IPS-18c (cell line): ENCODE measurements around the gene EPHA6.

Source experiments
- H3K4me3 ChIP-seq: 2 replicates; pipeline ENCODE4 v1.7.0; 2013; ENCODE audit warnings: low read depth, mild to moderate bottlenecking, low read length, moderate library complexity; ENCODE audit not compliant: insufficient read depth
- H3K9me3 ChIP-seq: one replicate; pipeline ENCODE4 v1.6.1; 2013; ENCODE audit warnings: mild to moderate bottlenecking, low read length, moderate library complexity; ENCODE audit not compliant: control insufficient read depth, insufficient read depth

The EPHA6 gene

GRCh38 chr3:96813820-96814650 is at the start of gene EPHA6:
Gene EPHA6, plus strand, starts transcription at chr3:96814594.
- H3K4me3 ChIP-seq: peak within 1 kb of the TSS; percentile 71

GRCh38 chr3:96776818-96777217 is 37.6 kb upstream of the EPHA6 start:
- no peaks in the 10 kb centered on the region for H3K9me3 ChIP-seq
- no peak overlapping the region for H3K4me3 ChIP-seq

More at GRCh38 chr3:96813820-96814650, at the start of gene EPHA6:
- H3K9me3 ChIP-seq: peaks cover 6% of the 10 kb centered on the region

GRCh38 chr3:96779810-96780209 is 34.6 kb upstream of the EPHA6 start:
- Histone ChIP-seq H3K9me3 (no peaks in the 10 kb centered on the region), H3K4me3 (no peak overlapping the region)

GRCh38 chr3:96796101-96796500 is 18.3 kb upstream of the EPHA6 start:
- H3K4me3 ChIP-seq: no peak overlapping the region

GRCh38 chr3:96803870-96804269 is 10.5 kb upstream of the EPHA6 start:
- Histone ChIP-seq H3K4me3 (no peak overlapping the region), H3K9me3 (peaks cover 2% of the 10 kb centered on the region)

More at GRCh38 chr3:96796101-96796500, 18.3 kb upstream of the EPHA6 start:
- H3K9me3 ChIP-seq: peaks cover 2% of the 10 kb centered on the region

- H3K4me3 ChIP-seq: no peak overlapping the region
- no peaks in the 10 kb centered on the region for H3K9me3 ChIP-seq
Observed at GRCh38 chr3:96806341-96806740, 8.1 kb upstream of the EPHA6 start.

- H3K4me3 ChIP-seq: peak overlapping the region; percentile 71
- peaks cover 6% of the 10 kb centered on the region for H3K9me3 ChIP-seq
Observed at GRCh38 chr3:96813134-96813819, 1.1 kb upstream of the EPHA6 start.

- H3K4me3 ChIP-seq: peak overlapping the region; percentile 71
- H3K9me3 ChIP-seq: peaks cover 6% of the 10 kb centered on the region
Observed at GRCh38 chr3:96814651-96815567, 515 bp downstream of the EPHA6 start.

- Histone ChIP-seq H3K4me3 (no peak overlapping the region), H3K9me3 (no peaks in the 10 kb centered on the region)
Observed at GRCh38 chr3:96831175-96831574, 16.8 kb downstream of the EPHA6 start.

- Histone ChIP-seq H3K4me3 (no peak overlapping the region), H3K9me3 (no peaks in the 10 kb centered on the region)
Observed at GRCh38 chr3:96833301-96833700, 18.9 kb downstream of the EPHA6 start.

- Histone ChIP-seq H3K9me3 (no peaks in the 10 kb centered on the region), H3K4me3 (no peak overlapping the region)
Observed at GRCh38 chr3:96836153-96836915, 21.9 kb downstream of the EPHA6 start.

GRCh38 chr3:96843505-96844203 is 29.3 kb downstream of the EPHA6 start:
- H3K9me3 ChIP-seq: no peaks in the 10 kb centered on the region
- no peak overlapping the region for H3K4me3 ChIP-seq

GRCh38 chr3:96844204-96844514 is 29.8 kb downstream of the EPHA6 start:
- Histone ChIP-seq H3K4me3 (no peak overlapping the region), H3K9me3 (no peaks in the 10 kb centered on the region)

- no peak overlapping the region for H3K4me3 ChIP-seq
- no peaks in the 10 kb centered on the region for H3K9me3 ChIP-seq
Observed at GRCh38 chr3:96852849-96853248, 38.5 kb downstream of the EPHA6 start.

GRCh38 chr3:96860882-96861281 is 46.5 kb downstream of the EPHA6 start:
- Histone ChIP-seq H3K9me3 (no peaks in the 10 kb centered on the region), H3K4me3 (no peak overlapping the region)

GRCh38 chr3:96863129-96863740 is 48.8 kb downstream of the EPHA6 start:
- H3K4me3 ChIP-seq: no peak overlapping the region
- no peaks in the 10 kb centered on the region for H3K9me3 ChIP-seq
